Epithelial cell of prostate (primary cell): ENCODE data around the gene DAD1.
"Not testable (repeated sequence)": the region's sequence is repeated elsewhere in the genome, so short reads cannot be mapped to it uniquely, and the experiment has no call there.

Source experiments
- DNase-seq: peaks from one replicate; pipeline ENCODE4 v3.0.0-alpha.2; 2011; ENCODE audit warnings: low read depth, low spot score
- H3K27ac ChIP-seq: fragments of 450-650 bp; 2 replicates; pipeline ENCODE4 v1.5.1; 2017; ENCODE audit warnings: mild to moderate bottlenecking

DAD1 gene

DNA sequence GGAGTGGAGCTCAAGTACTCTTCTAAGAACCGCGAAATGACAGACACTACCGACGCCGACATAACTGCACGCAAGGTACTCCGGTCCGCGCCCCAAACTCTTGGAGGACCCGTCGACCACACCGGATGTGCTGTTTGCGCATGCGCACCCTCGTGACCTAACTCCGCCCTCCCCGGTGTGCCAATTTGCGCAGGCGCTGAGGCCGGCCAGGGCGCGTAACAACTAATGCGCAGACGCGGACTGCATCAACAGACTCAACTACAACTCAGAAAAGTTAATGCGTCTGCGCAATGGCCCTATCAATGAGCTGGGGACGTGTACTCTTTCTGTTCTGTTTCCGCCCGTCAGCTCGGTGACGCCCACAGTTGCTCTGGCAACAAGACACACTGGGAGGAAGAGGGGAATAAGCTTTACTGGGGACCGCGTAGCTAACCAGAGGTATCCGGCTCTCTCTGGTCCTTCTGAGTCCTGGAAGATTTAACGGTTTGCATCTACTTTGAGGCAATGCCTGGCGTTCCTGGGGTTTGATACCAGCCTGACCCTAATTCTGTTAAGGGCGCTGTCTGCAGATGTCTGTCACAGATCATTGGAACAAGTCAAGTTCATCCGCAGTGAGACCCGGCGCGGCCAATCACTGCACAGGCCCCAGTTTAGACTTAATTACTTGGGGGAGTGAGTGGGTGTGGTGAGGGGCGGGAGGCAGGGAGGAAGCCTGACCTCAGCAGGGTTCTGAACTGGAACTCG is at the start of gene DAD1:
Gene DAD1, minus strand, starts transcription at position 129 of the 744 bp plus-strand sequence. Its CDS starts 67 bp downstream, at position 62.
- peak; percentile 93 for DNase-seq
- H3K27ac ChIP-seq = peak within 1 kb of the TSS; percentile 76

DNA sequence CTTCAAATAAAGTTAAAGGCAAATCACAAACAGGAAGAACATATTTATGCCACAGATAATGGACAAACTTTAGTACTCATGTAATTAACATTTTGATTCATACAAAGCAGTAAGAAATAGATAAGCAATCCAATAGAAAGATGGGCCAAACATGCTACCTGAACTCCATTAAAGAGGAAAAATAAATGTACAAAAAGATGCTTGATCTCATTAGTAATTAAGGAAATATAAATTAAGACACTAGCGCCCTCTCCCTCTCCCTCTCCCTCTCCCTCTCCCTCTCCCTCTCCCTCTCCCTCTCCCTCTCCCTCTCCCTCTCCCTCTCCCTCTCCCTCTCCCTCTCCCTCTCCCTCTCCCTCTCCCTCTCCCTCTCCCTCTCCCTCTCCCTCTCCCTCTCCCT is 47.0 kb upstream of the DAD1 start:
- not testable (repeated sequence) for DNase-seq, H3K27ac ChIP-seq

DNA sequence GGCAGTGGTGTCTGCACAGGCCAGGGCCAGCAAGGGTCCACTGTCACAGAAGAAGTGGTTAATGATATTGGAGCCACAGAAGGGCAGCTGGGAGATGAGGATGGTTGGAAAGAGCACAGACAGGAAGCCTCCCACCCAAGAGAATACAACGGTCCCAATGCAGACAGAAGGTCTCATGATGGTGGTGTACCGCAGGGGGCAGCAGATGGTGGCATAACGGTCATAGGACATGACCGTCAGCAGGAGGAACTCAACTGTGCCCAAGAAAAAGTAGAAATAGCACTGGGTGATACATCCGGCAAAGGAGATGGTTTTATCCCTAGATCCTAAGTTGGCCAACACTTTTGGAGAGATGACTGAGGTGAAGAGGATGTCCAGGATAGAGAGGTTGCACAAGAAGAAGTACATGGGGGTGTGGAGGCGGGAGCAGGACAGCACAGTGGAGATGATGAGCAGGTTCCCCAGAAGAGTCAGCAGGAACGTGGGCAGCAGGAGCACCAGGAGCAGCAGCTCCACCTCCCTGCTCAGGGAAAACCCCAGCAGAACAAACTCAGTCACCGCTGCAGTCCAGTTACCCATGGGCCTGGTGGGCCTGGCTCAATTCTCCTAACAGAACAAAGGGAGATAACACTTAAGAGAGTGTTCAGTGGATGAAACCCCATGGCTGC is 45.3 kb upstream of the DAD1 start:
- no peak overlapping the region for H3K27ac ChIP-seq
- DNase-seq = no peak

DNA sequence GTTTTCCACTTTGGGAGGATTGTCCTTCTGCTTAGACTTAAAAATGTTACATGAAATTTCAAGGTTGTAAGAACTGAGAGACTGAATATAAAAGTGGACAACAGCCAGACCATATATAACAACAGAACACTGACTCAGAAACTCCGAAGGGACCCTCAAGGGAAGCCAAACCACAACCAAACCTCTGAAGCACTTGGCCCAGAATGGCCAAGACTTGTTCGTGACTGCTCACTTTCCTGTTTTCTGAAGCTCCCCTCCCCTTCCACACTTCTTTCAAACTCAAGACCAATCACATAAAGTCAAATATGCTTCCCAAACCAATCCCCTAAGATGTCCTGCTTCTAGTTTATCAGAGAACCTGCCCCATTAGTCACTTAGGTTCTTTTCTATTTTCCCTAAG is 41.5 kb upstream of the DAD1 start:
- H3K27ac ChIP-seq = no peak overlapping the region
- no peak for DNase-seq

DNA sequence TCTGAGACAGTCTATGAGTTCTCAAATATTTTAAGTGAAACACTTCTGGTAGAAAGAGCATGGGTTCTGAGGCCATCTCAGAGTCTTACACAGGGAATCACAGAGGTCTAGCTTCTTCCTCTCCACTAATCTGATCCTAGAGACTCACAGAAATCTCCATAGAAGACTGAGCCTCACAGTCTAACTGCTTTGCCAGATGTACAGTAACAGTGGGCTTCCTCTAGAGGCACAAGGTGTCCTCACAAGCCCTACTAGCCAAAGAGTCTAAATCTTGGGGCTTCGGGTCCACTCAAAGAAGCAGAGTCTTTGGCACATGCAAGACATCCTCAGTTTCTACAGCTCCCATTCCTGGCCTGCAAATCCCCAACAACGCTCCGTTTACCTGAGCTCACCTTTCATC is 41.0 kb upstream of the DAD1 start:
- H3K27ac ChIP-seq = no peak overlapping the region
- DNase-seq = no peak

DNA sequence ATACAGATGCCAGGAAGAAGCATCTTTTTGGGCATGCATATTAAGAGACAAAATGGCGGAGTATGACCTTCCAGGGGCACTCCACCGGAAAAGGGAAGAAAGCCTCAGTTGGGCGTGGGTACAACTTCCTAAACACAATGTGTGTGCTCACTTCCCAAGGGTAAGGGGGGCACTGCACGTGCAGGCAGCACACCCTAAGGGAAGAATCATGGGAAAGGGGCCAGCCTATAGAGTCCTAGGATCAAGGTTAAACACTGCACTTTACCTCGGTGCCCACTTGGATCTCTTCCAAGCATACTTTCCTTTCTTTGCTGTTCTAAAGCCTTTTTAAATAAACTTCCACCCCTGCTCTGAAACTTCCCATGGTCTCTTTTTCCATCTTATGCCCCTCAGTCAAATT is 40.3 kb upstream of the DAD1 start:
- DNase-seq = no peak
- no peak overlapping the region for H3K27ac ChIP-seq

DNA sequence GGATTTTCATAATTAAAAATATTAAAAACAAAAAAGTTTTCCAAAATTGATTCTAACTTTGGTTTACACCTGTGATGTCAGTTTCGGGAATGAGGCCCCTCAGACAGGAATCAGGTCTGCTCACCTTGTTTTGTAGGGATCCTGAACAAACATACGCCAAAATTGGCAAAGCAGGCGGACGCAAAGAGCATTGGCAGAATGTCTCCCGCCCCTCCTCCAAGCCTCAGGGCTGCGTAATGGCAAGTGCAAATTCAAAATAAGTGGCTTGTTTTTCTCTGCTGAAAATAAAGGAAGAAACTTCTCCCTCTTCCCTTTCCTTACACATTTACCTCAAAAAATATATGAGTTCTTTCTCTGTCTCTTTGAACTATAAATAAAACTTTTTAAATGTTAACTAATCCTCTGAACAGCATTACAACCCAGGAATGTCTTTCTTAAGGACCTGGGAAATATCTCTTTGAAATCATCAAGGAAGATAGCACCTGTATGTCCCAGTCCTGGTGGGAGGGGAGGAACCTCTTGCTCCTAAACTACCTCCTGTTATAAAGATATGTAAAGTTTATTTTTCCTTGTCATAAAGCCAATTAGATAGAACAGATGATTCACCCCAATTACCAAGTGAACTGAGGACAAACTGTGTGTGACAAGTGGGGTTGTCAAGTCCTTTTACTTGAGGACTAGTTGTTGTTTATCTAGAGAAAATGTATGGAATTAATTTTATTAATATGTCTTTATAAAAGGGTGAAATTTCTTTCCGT is 38.7 kb upstream of the DAD1 start:
- DNase-seq = no peak
- H3K27ac ChIP-seq = no peak overlapping the region

DNA sequence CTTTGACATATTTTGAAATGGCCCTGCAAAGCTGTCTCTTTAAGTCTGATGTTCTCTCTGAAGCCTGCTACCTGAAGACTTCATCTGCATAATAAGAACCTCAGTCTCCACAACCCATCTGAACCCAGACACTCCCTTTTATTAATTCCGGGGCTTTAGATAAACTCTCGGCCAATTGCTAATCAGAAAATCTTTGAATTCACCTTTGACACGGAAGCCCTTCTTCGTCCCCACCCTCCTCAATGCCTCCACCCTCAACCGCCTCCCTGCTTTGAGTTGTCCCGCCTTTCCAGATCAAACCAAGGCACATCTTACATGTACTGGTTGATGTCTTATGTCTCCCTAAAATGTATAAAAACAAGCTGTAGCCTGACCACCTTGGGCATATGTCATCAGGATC is 37.6 kb upstream of the DAD1 start:
- no peak overlapping the region for H3K27ac ChIP-seq
- DNase-seq = no peak

DNA sequence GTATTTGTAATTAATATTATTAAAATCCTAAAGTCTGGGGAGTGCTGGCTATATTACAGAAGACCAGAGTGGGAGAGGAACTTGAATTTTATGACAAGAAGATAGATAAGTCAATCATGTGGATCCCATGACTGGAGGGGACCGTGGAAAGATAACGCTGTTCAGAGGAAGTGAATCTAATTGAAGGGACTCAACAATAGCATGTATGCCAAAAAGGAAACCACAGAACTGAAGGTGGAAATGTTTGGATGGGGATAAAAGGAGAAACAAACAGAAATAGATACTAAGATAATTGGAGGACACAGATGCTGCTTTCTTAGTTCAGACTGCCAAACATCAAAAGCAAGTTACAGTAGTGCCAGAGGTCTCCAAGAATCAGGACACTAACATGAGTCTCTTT is 34.0 kb upstream of the DAD1 start:
- H3K27ac ChIP-seq = no peak overlapping the region
- no peak for DNase-seq

- no peak for DNase-seq
Observed at GRCh38 chr14:22622255-22622654, 33.2 kb upstream of the DAD1 start.

GRCh38 chr14:22615765-22616164 is 26.7 kb upstream of the DAD1 start:
- H3K27ac ChIP-seq, DNase-seq: not testable (repeated sequence)

More at GRCh38 chr14:22622255-22622654, 33.2 kb upstream of the DAD1 start:
- no peak overlapping the region for H3K27ac ChIP-seq

- DNase-seq = peak; percentile 93
- peak overlapping the region; percentile 61 for H3K27ac ChIP-seq
Observed at GRCh38 chr14:22614240-22614799, 25.3 kb upstream of the DAD1 start.

GRCh38 chr14:22613736-22614239 is 24.8 kb upstream of the DAD1 start:
- DNase-seq = no peak
- H3K27ac ChIP-seq = peak overlapping the region; percentile 61

DNA sequence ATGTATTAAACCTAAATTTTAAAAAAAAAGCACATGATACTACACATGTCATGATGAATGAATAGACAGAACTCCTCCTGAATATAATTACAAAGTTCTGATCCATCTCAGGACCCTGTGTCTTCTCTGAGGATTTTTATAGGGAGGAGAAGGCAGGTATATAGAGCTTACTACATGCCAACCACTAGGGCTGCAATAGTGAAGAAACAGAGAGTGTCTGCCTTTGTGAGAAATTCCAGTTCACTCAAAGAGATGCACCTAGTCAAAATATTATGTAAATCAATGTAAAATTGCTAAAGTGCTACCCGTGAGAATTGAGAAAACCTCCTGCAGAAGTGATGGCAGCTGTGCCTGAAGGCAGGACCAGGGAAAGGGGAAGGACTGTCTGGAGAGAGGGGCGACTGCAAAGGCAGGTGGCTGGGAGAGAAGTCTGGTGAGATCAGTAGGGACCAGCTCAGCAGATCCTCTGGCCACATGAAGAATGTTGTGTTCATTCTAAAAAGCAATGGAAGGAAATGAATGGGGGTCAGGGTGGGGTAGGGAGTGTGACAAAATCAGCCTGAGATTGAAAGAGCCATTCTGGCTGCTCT is 24.2 kb upstream of the DAD1 start:
- H3K27ac ChIP-seq = peak overlapping the region; percentile 61
- DNase-seq = no peak

DNA sequence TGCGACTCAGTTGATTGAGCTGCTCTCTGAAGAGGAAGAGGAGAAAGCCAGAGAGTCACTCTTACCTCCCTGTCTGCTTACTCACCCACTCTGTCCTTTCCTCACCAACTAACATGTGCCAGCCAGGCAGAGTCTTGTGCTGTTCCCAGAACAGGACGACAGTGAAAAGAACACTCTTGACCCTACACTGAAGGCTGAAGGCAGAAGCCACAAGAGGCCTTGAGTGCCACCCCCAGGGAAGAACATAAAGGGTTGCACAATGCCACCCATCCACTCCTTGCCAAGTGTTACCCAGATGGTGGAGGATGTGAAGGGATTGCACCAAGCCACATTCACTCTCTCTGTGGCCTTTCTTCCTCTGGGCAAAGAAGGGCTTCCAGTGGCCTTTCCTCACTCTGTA is 21.9 kb upstream of the DAD1 start:
- DNase-seq = no peak
- H3K27ac ChIP-seq = no peak overlapping the region

GRCh38 chr14:22607291-22607690 is 18.3 kb upstream of the DAD1 start:
- H3K27ac ChIP-seq = no peak overlapping the region
- no peak for DNase-seq

GRCh38 chr14:22606380-22606779 is 17.4 kb upstream of the DAD1 start:
- H3K27ac ChIP-seq = peak overlapping the region; percentile 48
- no peak for DNase-seq

DNA sequence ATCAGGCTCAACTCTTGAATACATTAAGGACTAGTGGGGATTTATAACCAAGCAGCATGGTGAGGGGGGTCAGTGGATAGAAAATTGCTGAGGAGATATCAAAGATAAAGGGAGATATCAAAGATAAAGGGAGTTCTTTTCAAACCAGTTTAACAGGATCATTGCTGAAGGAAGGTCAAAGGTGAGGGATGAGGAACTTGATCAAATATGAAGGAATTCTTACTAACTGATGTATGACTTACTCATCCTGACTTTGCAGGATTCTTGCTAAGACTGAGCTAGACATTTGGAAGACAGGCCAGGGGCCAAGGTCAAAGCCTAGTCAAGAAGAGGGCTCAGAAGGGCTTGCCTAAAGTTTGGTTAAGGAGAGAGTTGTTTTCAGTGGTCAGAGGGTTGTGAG is 13.8 kb upstream of the DAD1 start:
- H3K27ac ChIP-seq = peak overlapping the region; percentile 50
- no peak for DNase-seq

- H3K27ac ChIP-seq = peak overlapping the region; percentile 50
- no peak for DNase-seq
Observed at GRCh38 chr14:22601996-22602395, 13.0 kb upstream of the DAD1 start.

- no peak for DNase-seq
- no peak overlapping the region for H3K27ac ChIP-seq
Observed at GRCh38 chr14:22601456-22601855, 12.4 kb upstream of the DAD1 start.
